Measurements from ENCODE around the gene P2RX4.
A peak's percentile ranks its signal among the peaks of the same experiment; 100 is the strongest.

P2RX4 gene

GRCh38 chr12:121184984-121185889 lies 24.7 kb upstream of the P2RX4 start:
- peaks cover 12 to 68% (median 25%) of the 10 kb centered on the region in 10 experiments for H3K4me1 ChIP-seq
- H3K36me3 ChIP-seq, result peaks cover 0 to 77% (median 4%) of the 10 kb centered on the region in 11 experiments; a peak in 10 of 22 replicates
- peak overlapping the region in 10 of 11 experiments; percentile 6 to 84 (median 52); a peak in 16 of 22 replicates for H3K4me2 ChIP-seq
- H3K27me3 ChIP-seq, result no peaks in the 10 kb centered on the region
- no peak for TF ChIP-seq Cebpa-rat (IDR thresholded peaks at IDR 0.05)
- peak overlapping the region in 7 of 11 experiments; percentile 9 to 71 (median 66); a peak in 12 of 22 replicates for H3K27ac ChIP-seq
- H3K9me3 ChIP-seq (replicated peaks in 1 of 11), result peaks cover 0 to 14% (median 9%) of the 10 kb centered on the region in 11 experiments; a peak in 11 of 22 replicates
- H4K20me1 ChIP-seq, result no peaks in the 10 kb centered on the region; a peak in 1 of 22 replicates
- H3K4me3 ChIP-seq, result no peak overlapping the region
- H3K9ac ChIP-seq, result peak overlapping the region in 4 of 11 experiments; percentile 41 to 62 (median 50); a peak in 6 of 22 replicates

DNA sequence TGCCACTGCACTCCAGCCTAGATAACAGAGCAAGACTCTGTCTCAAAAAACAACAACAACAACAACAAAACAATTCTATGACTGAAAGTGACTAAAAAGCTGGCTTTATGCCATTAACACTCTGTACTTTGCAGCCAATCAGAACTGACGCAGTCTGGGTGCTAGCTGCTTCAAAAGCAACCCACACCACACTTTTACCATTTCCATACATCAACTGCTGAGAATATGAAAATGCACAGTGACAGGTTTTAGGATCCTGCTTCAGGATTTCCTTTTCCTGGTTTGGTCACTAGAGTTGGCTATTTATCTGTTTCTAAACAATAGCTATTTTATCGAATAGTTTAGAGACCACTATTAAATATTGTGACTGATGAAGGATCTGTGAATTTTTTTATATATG lies 23.1 kb upstream of the P2RX4 start:
- no peak for TF ChIP-seq Cebpa-rat (IDR thresholded peaks at IDR 0.05)
- H3K27ac ChIP-seq, result peak overlapping the region in 1 of 11 experiments; percentile 32; a peak in 1 of 22 replicates

GRCh38 chr12:121187501-121187900 lies 22.4 kb upstream of the P2RX4 start:
- H3K4me1 ChIP-seq, result peaks cover 13 to 89% (median 41%) of the 10 kb centered on the region in 10 experiments
- H3K27ac ChIP-seq, result peak overlapping the region in 1 of 11 experiments; percentile 80; a peak in 1 of 22 replicates
- TF ChIP-seq Cebpa-rat (IDR thresholded peaks at IDR 0.05), result no peak
- H3K27me3 ChIP-seq, result no peaks in the 10 kb centered on the region
- no peak overlapping the region; a peak in 1 of 22 replicates for H3K9ac ChIP-seq
- H3K9me3 ChIP-seq (replicated peaks in 1 of 11), result no peaks in the 10 kb centered on the region
- H3K4me2 ChIP-seq, result no peak overlapping the region; a peak in 1 of 22 replicates
- H3K36me3 ChIP-seq, result peaks cover 0 to 55% (median 0%) of the 10 kb centered on the region in 11 experiments; a peak in 9 of 22 replicates
- no peaks in the 10 kb centered on the region; a peak in 1 of 22 replicates for H4K20me1 ChIP-seq
- H3K4me3 ChIP-seq, result no peak overlapping the region

More for the DNA sequence above, 23.1 kb upstream of the P2RX4 start:
- Histone ChIP-seq H3K36me3 (peaks cover 0 to 61% (median 0%) of the 10 kb centered on the region in 11 experiments; a peak in 10 of 22 replicates), H3K9me3 (replicated peaks in 1 of 11) (peaks cover 0 to 6% (median 1%) of the 10 kb centered on the region in 11 experiments; a peak in 11 of 22 replicates), H3K27me3 (no peaks in the 10 kb centered on the region), H4K20me1 (no peaks in the 10 kb centered on the region; a peak in 1 of 22 replicates), H3K4me1 (peaks cover 12 to 82% (median 36%) of the 10 kb centered on the region in 10 experiments), H3K4me3 (no peak overlapping the region), H3K4me2 (peak overlapping the region in 3 of 11 experiments; percentile 55 to 79 (median 62); a peak in 5 of 22 replicates), H3K9ac (no peak overlapping the region)

DNA sequence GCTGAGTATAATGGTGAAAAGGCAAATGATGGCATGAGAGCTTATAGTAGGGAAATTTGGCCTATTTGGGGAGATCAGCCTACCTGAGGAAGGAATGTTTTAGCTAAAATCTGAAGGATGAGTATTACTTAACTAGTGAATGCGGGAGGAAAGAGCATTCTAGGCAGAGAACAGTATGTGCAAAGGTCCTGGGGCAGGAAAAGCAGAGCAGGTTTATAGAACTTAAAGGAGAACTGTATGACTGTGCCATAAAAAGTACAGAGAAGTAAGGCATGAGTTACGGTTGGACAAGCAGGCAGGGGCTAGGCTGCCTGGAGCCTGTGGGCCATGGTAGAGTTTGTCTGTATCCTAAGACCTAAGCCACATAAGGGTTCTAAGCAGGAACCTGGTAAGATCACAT lies 21.7 kb upstream of the P2RX4 start:
- no peak overlapping the region; a peak in 1 of 22 replicates for H3K4me2 ChIP-seq
- 0 out of 22 replicates have a peak overlapping the region, but pooled peaks of 1 of the 11 experiments have one; percentile 59 for H3K9ac ChIP-seq
- peak overlapping the region in 2 of 11 experiments; percentile 80 to 93; a peak in 4 of 22 replicates for H3K27ac ChIP-seq
- no peak overlapping the region for H3K4me3 ChIP-seq
- no peaks in the 10 kb centered on the region for H3K27me3 ChIP-seq
- H3K9me3 ChIP-seq (replicated peaks in 1 of 11), result no peaks in the 10 kb centered on the region
- H3K36me3 ChIP-seq, result peaks cover 0 to 47% (median 0%) of the 10 kb centered on the region in 11 experiments; a peak in 9 of 22 replicates
- no peaks in the 10 kb centered on the region; a peak in 1 of 22 replicates for H4K20me1 ChIP-seq
- no peak for TF ChIP-seq Cebpa-rat (IDR thresholded peaks at IDR 0.05)
- H3K4me1 ChIP-seq, result peaks cover 16 to 96% (median 48%) of the 10 kb centered on the region in 10 experiments

GRCh38 chr12:121189131-121189530 lies 20.8 kb upstream of the P2RX4 start:
- Histone ChIP-seq H3K4me1 (peaks cover 18 to 99% (median 53%) of the 10 kb centered on the region in 10 experiments), H3K27me3 (no peaks in the 10 kb centered on the region), H3K27ac (peak overlapping the region in 10 of 11 experiments; percentile 30 to 93 (median 71); a peak in 15 of 22 replicates), H3K9me3 (replicated peaks in 1 of 11) (no peaks in the 10 kb centered on the region), H3K9ac (peak overlapping the region in 3 of 11 experiments; percentile 59 to 65 (median 60); a peak in 5 of 22 replicates), H4K20me1 (no peaks in the 10 kb centered on the region; a peak in 1 of 22 replicates), H3K4me2 (peak overlapping the region in 4 of 11 experiments; percentile 48 to 83 (median 61); a peak in 8 of 22 replicates), H3K4me3 (no peak overlapping the region), H3K36me3 (peaks cover 0 to 38% (median 0%) of the 10 kb centered on the region in 11 experiments; a peak in 9 of 22 replicates)
- TF ChIP-seq Cebpa-rat (IDR thresholded peaks at IDR 0.05), result no peak

DNA sequence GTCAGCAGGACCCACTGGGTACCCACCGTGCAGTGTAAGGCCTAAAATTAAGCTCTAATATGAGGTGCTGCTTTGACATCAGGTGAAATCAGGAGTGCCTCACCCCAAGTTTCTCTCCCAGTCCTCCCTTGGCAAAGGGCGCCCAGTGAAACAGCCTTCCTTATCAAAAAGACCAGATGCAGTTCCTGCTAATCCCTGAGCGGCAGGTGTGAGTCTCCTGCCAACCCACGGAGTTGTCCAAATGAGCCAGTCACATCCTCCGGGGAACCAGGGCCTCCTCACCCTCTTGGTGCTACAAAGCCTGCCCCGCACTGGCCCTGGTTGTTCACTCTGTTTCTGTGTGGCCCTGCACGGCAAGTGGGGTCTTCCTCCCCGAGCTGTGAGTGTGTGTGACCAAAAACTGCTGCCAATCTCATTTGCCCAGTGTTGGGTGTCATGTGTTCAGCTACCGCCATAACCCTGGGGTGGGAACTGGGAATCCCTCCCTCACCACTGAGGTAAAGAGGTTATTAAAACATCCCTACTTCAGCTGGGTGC lies 20.2 kb upstream of the P2RX4 start:
- Histone ChIP-seq H3K27ac (peak overlapping the region in 10 of 11 experiments; percentile 30 to 93 (median 71); a peak in 20 of 22 replicates), H4K20me1 (no peaks in the 10 kb centered on the region; a peak in 1 of 22 replicates), H3K4me3 (no peak overlapping the region)

GRCh38 chr12:121190523-121191031 lies 19.4 kb upstream of the P2RX4 start:
- no peaks in the 10 kb centered on the region for H4K20me1 ChIP-seq
- peak in 2 of 11 experiments; percentile 12 to 36; a peak in 1 of 22 replicates for TF ChIP-seq Cebpa-rat (IDR thresholded peaks at IDR 0.05)
- peak overlapping the region in 10 of 11 experiments; percentile 58 to 96 (median 74); a peak in 20 of 22 replicates for H3K27ac ChIP-seq
- no peaks in the 10 kb centered on the region for H3K27me3 ChIP-seq
- H3K4me3 ChIP-seq, result no peak overlapping the region
- H3K9ac ChIP-seq, result peak overlapping the region in 9 of 11 experiments; percentile 12 to 79 (median 24); a peak in 11 of 22 replicates
- H3K36me3 ChIP-seq, result peaks cover 0 to 26% (median 0%) of the 10 kb centered on the region in 11 experiments; a peak in 4 of 22 replicates
- no peaks in the 10 kb centered on the region for H3K9me3 ChIP-seq (replicated peaks in 1 of 11)
- peaks cover 8 to 99% (median 43%) of the 10 kb centered on the region in 10 experiments for H3K4me1 ChIP-seq
- peak overlapping the region in 8 of 11 experiments; percentile 8 to 87 (median 54); a peak in 16 of 22 replicates for H3K4me2 ChIP-seq

More for the DNA sequence above, 20.2 kb upstream of the P2RX4 start:
- peak overlapping the region in 8 of 11 experiments; percentile 8 to 83 (median 48); a peak in 14 of 22 replicates for H3K4me2 ChIP-seq
- peak overlapping the region in 4 of 11 experiments; percentile 39 to 65 (median 60); a peak in 8 of 22 replicates for H3K9ac ChIP-seq
- no peaks in the 10 kb centered on the region for H3K9me3 ChIP-seq (replicated peaks in 1 of 11)
- no peak for TF ChIP-seq Cebpa-rat (IDR thresholded peaks at IDR 0.05)
- peaks cover 0 to 33% (median 0%) of the 10 kb centered on the region in 11 experiments; a peak in 8 of 22 replicates for H3K36me3 ChIP-seq
- H3K27me3 ChIP-seq, result no peaks in the 10 kb centered on the region
- H3K4me1 ChIP-seq, result peaks cover 17 to 99% (median 52%) of the 10 kb centered on the region in 10 experiments

GRCh38 chr12:121191151-121191550 lies 18.8 kb upstream of the P2RX4 start:
- Histone ChIP-seq H3K36me3 (peaks cover 0 to 21% (median 0%) of the 10 kb centered on the region in 11 experiments; a peak in 4 of 22 replicates), H3K27me3 (no peaks in the 10 kb centered on the region), H3K4me1 (peaks cover 5 to 99% (median 39%) of the 10 kb centered on the region in 10 experiments; a peak in 17 of 20 replicates), H3K9me3 (replicated peaks in 1 of 11) (no peaks in the 10 kb centered on the region), H3K4me2 (peak overlapping the region in 8 of 11 experiments; percentile 2 to 87 (median 54); a peak in 13 of 22 replicates), H4K20me1 (no peaks in the 10 kb centered on the region), H3K9ac (peak overlapping the region in 9 of 11 experiments; percentile 10 to 79 (median 24); a peak in 10 of 22 replicates), H3K4me3 (no peak overlapping the region), H3K27ac (peak overlapping the region in 10 of 11 experiments; percentile 58 to 96 (median 74); a peak in 20 of 22 replicates)
- no peak for TF ChIP-seq Cebpa-rat (IDR thresholded peaks at IDR 0.05)
